AG04450 (cell line): ENCODE results near the gene TRAP1. TPM values are rescaled to one million over a fixed set of nuclear protein-coding genes. Genes with fewer than 3 reads are reported as not detected.

ENCODE experiments used
- CTCF ChIA-PET: fragments of 300-600, 350-600 bp; formaldehyde crosslinking; extraction: SDS; loops from one replicate; lab custom pipeline; 2022; ENCODE audit warnings: antibody characterized with exemption, inconsistent platforms; lab: Charles Lee
- POLR2A ChIA-PET: fragments of 350-600 bp; formaldehyde crosslinking; extraction: SDS; loops from one replicate; lab custom pipeline; 2021; ENCODE audit warnings: antibody characterized with exemption, inconsistent platforms; lab: Yijun Ruan, JAX
- DNase-seq: peaks from one replicate; pipeline ENCODE4 v3.0.0-alpha.2; 2011; ENCODE audit warnings: low read depth, low spot score
- H3K27ac ChIP-seq: one replicate; pipeline ENCODE4 v1.5.1; 2012; ENCODE audit warnings: low read depth, low read length, control low read depth
- H3K27me3 ChIP-seq: one replicate; pipeline ENCODE4 v1.6.0; 2012; ENCODE audit warnings: low read length; ENCODE audit not compliant: control insufficient read depth, insufficient read depth
- H3K4me3 ChIP-seq: 2 replicates; pipeline ENCODE4 v1.5.1; 2011; ENCODE audit warnings: mild to moderate bottlenecking, low read depth, low read length, control low read depth
- H3K9me3 ChIP-seq: 2 replicates; pipeline ENCODE4 v1.5.1; 2012; ENCODE audit warnings: low read length; ENCODE audit not compliant: control insufficient read depth, insufficient read depth
- CTCF ChIP-seq: IDR thresholded peaks from 2 replicates; pipeline ENCODE4 v1.5.1; 2011; ENCODE audit warnings: low read depth, low read length, control low read depth, inconsistent platforms
- polyA plus RNA-seq: library from polyadenylated mRNA; depleted of rRNA; stranded (reverse); fragments of >200 nt; gene quantifications from 2 replicates; pipeline ENCODE4 v1.2.3, GENCODE V29; 2011

Gene TRAP1
- polyA plus RNA-seq, 1 experiment, result 83.9 TPM

- TF ChIP-seq CTCF, result no peak
- Histone ChIP-seq H3K4me3 (no peak overlapping the region), H3K27ac (no peak overlapping the region), H3K9me3 (no peaks in the 10 kb centered on the region; the same call in 1 of the 2 replicates), H3K27me3 (no peaks in the 10 kb centered on the region)
- POLR2A ChIA-PET, result interaction anchor here (1.1 kb wide), 1 partner anchor 39 kb away, joined by 4 read pairs; no protein-coding TSS in a partner anchor
- CTCF ChIA-PET, result no interaction called here
- DNase-seq, result no peak
Observed at GRCh38 chr16:3726021-3726687, 8.8 kb upstream of the TRAP1 start.

GRCh38 chr16:3725276-3725675, 8.0 kb upstream of the TRAP1 start:
- Histone ChIP-seq H3K27me3 (no peaks in the 10 kb centered on the region), H3K9me3 (no peaks in the 10 kb centered on the region; the same call in 1 of the 2 replicates), H3K4me3 (no peak overlapping the region), H3K27ac (no peak overlapping the region)
- DNase-seq, result no peak
- ChIA-PET POLR2A (interaction anchor here (1.1 kb wide), 1 partner anchor 40 kb away, joined by 4 read pairs; no protein-coding TSS in a partner anchor), CTCF (no interaction called here)
- TF ChIP-seq CTCF, result no peak

GRCh38 chr16:3722508-3722907, 5.2 kb upstream of the TRAP1 start:
- CTCF ChIA-PET, result no interaction called here
- Histone ChIP-seq H3K27ac (no peak overlapping the region), H3K27me3 (no peaks in the 10 kb centered on the region), H3K9me3 (no peaks in the 10 kb centered on the region; the same call in 1 of the 2 replicates), H3K4me3 (no peak overlapping the region)
- DNase-seq, result no peak
- no peak for TF ChIP-seq CTCF
- POLR2A ChIA-PET, result no interaction called here

GRCh38 chr16:3720418-3720817, 3.1 kb upstream of the TRAP1 start:
- Histone ChIP-seq H3K4me3 (no peak overlapping the region), H3K27me3 (no peaks in the 10 kb centered on the region), H3K27ac (no peak overlapping the region), H3K9me3 (peaks cover 3% of the 10 kb centered on the region; the same call in 1 of the 2 replicates)
- no peak for TF ChIP-seq CTCF
- ChIA-PET POLR2A (no interaction called here), CTCF (no interaction called here)
- no peak for DNase-seq

- Histone ChIP-seq H3K4me3 (no peak overlapping the region), H3K27me3 (no peaks in the 10 kb centered on the region), H3K27ac (no peak overlapping the region), H3K9me3 (peaks cover 3% of the 10 kb centered on the region; the same call in 1 of the 2 replicates)
- no peak for DNase-seq
- POLR2A ChIA-PET, result no interaction called here
- no peak for TF ChIP-seq CTCF
- CTCF ChIA-PET, result no interaction called here
Observed at GRCh38 chr16:3718628-3719027, 1.3 kb upstream of the TRAP1 start.
